Glomerular visceral epithelial cell (primary cell): ENCODE measurements around the gene TTC12.

Experiments used
- DNase-seq: peaks from one replicate; pipeline ENCODE4 v3.0.0-alpha.2; 2016; ENCODE audit errors: extremely low spot score

TTC12 gene

GRCh38 chr11:113405724-113406478, 91.5 kb downstream of the TTC12 start:
- DNase-seq = no peak

- DNase-seq = no peak
Measured at GRCh38 chr11:113407163-113407562, 92.8 kb downstream of the TTC12 start.

GRCh38 chr11:113408206-113408605, 93.8 kb downstream of the TTC12 start:
- DNase-seq = no peak

GRCh38 chr11:113408887-113409286, 94.5 kb downstream of the TTC12 start:
- no peak for DNase-seq

- DNase-seq = no peak
Measured at GRCh38 chr11:113409526-113409925, 95.1 kb downstream of the TTC12 start.

GRCh38 chr11:113410414-113411135, 96.2 kb downstream of the TTC12 start:
- DNase-seq = no peak

- DNase-seq = no peak
Measured at GRCh38 chr11:113411536-113411935, 97.2 kb downstream of the TTC12 start.

GRCh38 chr11:113412675-113413074, 98.3 kb downstream of the TTC12 start:
- DNase-seq = no peak

GRCh38 chr11:113415343-113415742, 101.0 kb downstream of the TTC12 start:
- no peak for DNase-seq
